Body of pancreas (tissue), 4 donors: ENCODE data around the gene ASPHD2.

ENCODE experiments used
- CTCF ChIP-seq, 7 experiments: fragments of 450-650 bp in 4 of 7; fragments of 200-600 bp in 3 of 7; sonication (generic) in 3 of 7; IDR thresholded peaks; one replicate each; pipeline ENCODE4 v1.5.1; 2016 to 2019; ENCODE audit warnings: antibody characterized with exemption in 7 of 7
- POLR2A ChIP-seq, 3 donors: fragments of 450-650 bp; IDR thresholded peaks; one replicate each; pipeline ENCODE4 v1.6.1; 2016; ENCODE audit warnings: antibody characterized with exemption in 3 of 3, mild to moderate bottlenecking in 2 of 3

- TF ChIP-seq POLR2A (IDR thresholded peaks at IDR 0.05) (no peak), CTCF (IDR thresholded peaks at IDR 0.05) (peak in 6 of 7 experiments; percentile 26 to 53 (median 50))
These were observed 30.3 kb upstream of the ASPHD2 start for GRCh38 chr22:26398741-26399153.
